Neural cell (in vitro differentiated cells): ENCODE data around the gene DIS3L2. TPM values are rescaled to one million over a fixed set of nuclear protein-coding genes. Genes with fewer than 3 reads are reported as not detected.

Experiments used
- H2AFZ ChIP-seq: fragments of 200-600, 300-800 bp; sonication (generic), shearing (Covaris generic); 2 replicates; pipeline ENCODE4 v1.6.0; 2014; ENCODE audit warnings: low read depth, mild to moderate bottlenecking, antibody characterized with exemption, low read length, moderate library complexity
- H3F3A ChIP-seq: fragments of 200-600 bp; shearing (Covaris generic); 2 replicates; pipeline ENCODE4 v1.6.1; 2016; ENCODE audit warnings: mild to moderate bottlenecking, moderate library complexity, mixed read lengths, antibody characterized with exemption, low read length; ENCODE audit not compliant: insufficient read depth, poor library complexity, severe bottlenecking
- H3K27ac ChIP-seq: fragments of 200-600, 300-800 bp; sonication (generic), shearing (Covaris generic); 2 replicates; pipeline ENCODE4 v1.5.1; 2014; ENCODE audit warnings: mild to moderate bottlenecking, low read length, moderate library complexity
- H3K27me3 ChIP-seq: fragments of 300-800, 200-600 bp; sonication (generic), shearing (Covaris generic); 2 replicates; pipeline ENCODE4 v1.6.0; 2014; ENCODE audit warnings: mild to moderate bottlenecking, low read depth, low read length, moderate library complexity; ENCODE audit not compliant: insufficient read depth
- H3K36me3 ChIP-seq: fragments of 300-800, 200-600 bp; sonication (generic), shearing (Covaris generic); 2 replicates; pipeline ENCODE4 v1.5.1; 2014; ENCODE audit warnings: mild to moderate bottlenecking, antibody characterized with exemption, low read length, moderate library complexity; ENCODE audit not compliant: insufficient read depth
- H3K4me2 ChIP-seq: fragments of 300-800, 200-600 bp; sonication (generic), shearing (Covaris generic); 2 replicates; pipeline ENCODE4 v1.6.0; 2014; ENCODE audit warnings: mild to moderate bottlenecking, low read length
- H3K4me3 ChIP-seq: fragments of 300-800, 200-600 bp; sonication (generic), shearing (Covaris generic); 2 replicates; pipeline ENCODE4 v1.5.1; 2014; ENCODE audit warnings: mild to moderate bottlenecking, low read length, moderate library complexity
- H3K79me2 ChIP-seq: fragments of 200-600 bp; shearing (Covaris generic); replicated peaks from 2 replicates; pipeline ENCODE4 v1.6.0; 2014; ENCODE audit warnings: mild to moderate bottlenecking, low read length, moderate library complexity; ENCODE audit not compliant: insufficient read depth
- H3K9ac ChIP-seq: fragments of 300-800, 200-600 bp; sonication (generic), shearing (Covaris generic); 2 replicates; pipeline ENCODE4 v1.6.1; 2016; ENCODE audit warnings: mild to moderate bottlenecking, low read length, mixed read lengths
- H3K9me2 ChIP-seq: fragments of 200-600 bp; shearing (Covaris generic); 2 replicates; pipeline ENCODE4 v1.6.1; 2016; ENCODE audit warnings: mild to moderate bottlenecking, low read length, mixed read lengths; ENCODE audit not compliant: insufficient read depth
- H3K9me3 ChIP-seq: fragments of 200-600, 300-800 bp; sonication (generic), shearing (Covaris generic); 2 replicates; pipeline ENCODE4 v1.6.1; 2016; ENCODE audit warnings: mild to moderate bottlenecking, mixed run types, low read length, moderate library complexity, mixed read lengths
- H4K20me1 ChIP-seq: fragments of 200-600 bp; shearing (Covaris generic); 2 replicates; pipeline ENCODE4 v1.6.1; 2016; ENCODE audit warnings: mild to moderate bottlenecking, mixed run types; ENCODE audit not compliant: insufficient read depth
- CTCF ChIP-seq: fragments of 450-650 bp; IDR thresholded peaks from 2 replicates; pipeline ENCODE4 v1.5.1; 2014; ENCODE audit warnings: antibody characterized with exemption, mild to moderate bottlenecking, moderate library complexity; ENCODE audit not compliant: poor library complexity, severe bottlenecking
- EP300 ChIP-seq: fragments of 450-650 bp; conservative IDR thresholded peaks from 2 replicates; pipeline ENCODE4 v1.6.1; 2014; ENCODE audit warnings: antibody characterized with exemption, mild to moderate bottlenecking, moderate library complexity; ENCODE audit not compliant: poor library complexity, severe bottlenecking
- EZH2 ChIP-seq: fragments of 200-600, 300-800 bp; shearing (Covaris generic), sonication (generic); IDR thresholded peaks from 2 replicates; pipeline ENCODE4 v1.6.1; 2014; ENCODE audit warnings: antibody characterized with exemption, low read length, borderline replicate concordance, mild to moderate bottlenecking; ENCODE audit not compliant: insufficient read depth, poor library complexity, severe bottlenecking
- MXI1 ChIP-seq: fragments of 450-650 bp; conservative IDR thresholded peaks from 2 replicates; pipeline ENCODE4 v1.6.1; 2014; ENCODE audit warnings: antibody characterized with exemption, mild to moderate bottlenecking; ENCODE audit not compliant: poor library complexity, severe bottlenecking
- POLR2AphosphoS5 ChIP-seq: IDR thresholded peaks from 2 replicates; pipeline ENCODE4 v1.6.1; 2012
- RAD21 ChIP-seq: fragments of 450-650 bp; conservative IDR thresholded peaks from 2 replicates; pipeline ENCODE4 v1.6.1; 2014; ENCODE audit warnings: antibody characterized with exemption, mild to moderate bottlenecking, moderate library complexity
- REST ChIP-seq: IDR thresholded peaks from 2 replicates; pipeline ENCODE4 v1.6.1; 2012; ENCODE audit warnings: borderline replicate concordance
- SMC3 ChIP-seq: fragments of 450-650 bp; conservative IDR thresholded peaks from 2 replicates; pipeline ENCODE4 v1.6.1; 2014; ENCODE audit warnings: antibody characterized with exemption, mild to moderate bottlenecking, moderate library complexity; ENCODE audit not compliant: poor library complexity
- TAF1 ChIP-seq: IDR thresholded peaks from 2 replicates; pipeline ENCODE4 v1.6.1; 2012; ENCODE audit warnings: low read depth
- polyA plus RNA-seq: library from polyadenylated mRNA; depleted of rRNA; stranded (reverse); fragments of >200 nt; gene quantifications from 2 replicates; pipeline ENCODE4 v1.2.3, GENCODE V29; 2014

The DIS3L2 gene
- polyA plus RNA-seq, 1 donor from 2014 or later, result 20.0 TPM

DNA sequence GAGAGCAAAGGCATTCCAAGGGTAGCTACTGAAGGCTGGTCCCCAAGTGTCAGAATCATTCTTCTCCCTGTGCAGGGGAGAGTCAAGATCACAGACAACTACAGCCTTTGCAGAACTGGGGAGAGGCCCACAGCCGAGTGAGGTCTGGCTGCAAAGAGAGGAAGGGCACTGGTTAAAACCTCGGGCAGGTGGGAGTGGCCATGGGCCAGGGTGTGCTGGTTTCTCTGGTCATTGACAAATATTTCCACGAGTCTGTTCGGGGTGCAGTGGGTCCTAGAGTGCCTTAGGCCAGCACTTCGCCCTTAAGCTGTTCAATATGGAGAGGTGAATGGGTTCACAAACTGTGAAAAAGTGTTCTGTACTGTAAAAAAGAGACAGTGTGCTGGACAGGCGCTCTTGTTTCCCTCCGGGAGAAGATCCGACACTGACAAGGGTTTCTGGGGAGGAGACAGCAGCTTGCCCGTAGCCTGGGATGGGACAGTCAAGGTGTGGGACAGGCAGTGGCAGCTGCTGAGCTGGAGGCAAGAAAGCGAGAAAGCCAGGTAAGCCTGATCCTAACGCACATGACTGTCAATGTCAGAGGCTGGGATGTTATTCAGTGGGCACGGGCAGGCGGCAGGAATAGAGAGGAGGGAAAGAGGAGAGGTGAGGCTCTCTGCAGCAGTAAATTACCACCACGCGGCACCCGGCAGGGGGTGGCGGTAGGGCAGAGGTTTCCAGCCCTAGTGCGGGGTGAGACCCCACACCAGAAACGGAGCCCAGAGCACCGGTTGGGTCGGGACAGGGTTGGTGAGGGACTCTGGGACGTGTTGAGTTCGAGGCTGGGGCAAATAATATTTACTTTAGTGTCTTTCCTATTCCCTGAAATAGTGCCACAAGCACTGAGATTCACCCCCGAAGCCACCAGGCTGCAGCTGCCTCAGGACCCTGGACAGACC, 37.3 kb upstream of the DIS3L2 start:
- no peak overlapping the region for H2AFZ ChIP-seq
- no peaks in the 10 kb centered on the region for H3K36me3 ChIP-seq
- no peaks in the 10 kb centered on the region for H3K79me2 ChIP-seq
- no peaks in the 10 kb centered on the region for H4K20me1 ChIP-seq
- H3K4me3 ChIP-seq, result peak overlapping the region; percentile 82
- TF ChIP-seq CTCF, result no peak
- TF ChIP-seq EZH2, result no peak
- TF ChIP-seq POLR2AphosphoS5, result no peak
- no peak for TF ChIP-seq TAF1
- no peak for TF ChIP-seq SMC3
- no peak for TF ChIP-seq MXI1
- no peak for TF ChIP-seq RAD21
- peaks cover 45% of the 10 kb centered on the region for H3K27me3 ChIP-seq
- H3K9me3 ChIP-seq, result no peaks in the 10 kb centered on the region
- no peak overlapping the region for H3K9ac ChIP-seq
- H3K9me2 ChIP-seq, result no peaks in the 10 kb centered on the region
- no peak overlapping the region for H3K4me2 ChIP-seq
- H3F3A ChIP-seq, result no peaks in the 10 kb centered on the region
- H3K27ac ChIP-seq, result no peak overlapping the region

- Histone ChIP-seq H4K20me1 (no peaks in the 10 kb centered on the region), H2AFZ (no peak overlapping the region), H3K27me3 (peaks cover 45% of the 10 kb centered on the region), H3K9me2 (no peaks in the 10 kb centered on the region), H3K27ac (no peak overlapping the region), H3K79me2 (no peaks in the 10 kb centered on the region), H3K36me3 (no peaks in the 10 kb centered on the region), H3K9ac (no peak overlapping the region), H3K4me3 (peak overlapping the region; percentile 82), H3K4me2 (no peak overlapping the region), H3F3A (no peaks in the 10 kb centered on the region), H3K9me3 (no peaks in the 10 kb centered on the region)
- TF ChIP-seq EZH2, result no peak
- no peak for TF ChIP-seq SMC3
- TF ChIP-seq MXI1, result no peak
- no peak for TF ChIP-seq REST
- no peak for TF ChIP-seq CTCF
- no peak for TF ChIP-seq EP300
- no peak for TF ChIP-seq RAD21
- no peak for TF ChIP-seq TAF1
- TF ChIP-seq POLR2AphosphoS5, result no peak
These were observed 36.6 kb upstream of the DIS3L2 start for GRCh38 chr2:231924889-231925275.
